AG04449 (cell line): Measurements from ENCODE around the gene TFB2M.
"Not testable (repeated sequence)": the region's sequence is repeated elsewhere in the genome, so short reads cannot be mapped to it uniquely, and the experiment has no call there.

Experiments
- CTCF ChIA-PET: fragments of 350-600 bp; formaldehyde crosslinking; extraction: SDS; loops from one replicate; lab custom pipeline; 2021; ENCODE audit warnings: antibody characterized with exemption; lab: Yijun Ruan, JAX
- POLR2A ChIA-PET: fragments of 400-600, 350-600 bp; formaldehyde crosslinking; extraction: SDS; loops from one replicate; lab custom pipeline; 2020; ENCODE audit warnings: antibody characterized with exemption, inconsistent platforms; lab: Yijun Ruan, JAX
- DNase-seq: peaks from one replicate; pipeline ENCODE4 v3.0.0-alpha.2; 2010; ENCODE audit warnings: low read depth, low spot score
- H3K4me3 ChIP-seq: 2 replicates; pipeline ENCODE4 v1.5.1; 2011; ENCODE audit warnings: low read depth, mild to moderate bottlenecking, control low read depth, low read length
- CTCF ChIP-seq: IDR thresholded peaks from one replicate; pipeline ENCODE4 v1.5.1; 2011; ENCODE audit warnings: mild to moderate bottlenecking, moderate library complexity, low read length, control low read depth, inconsistent platforms; ENCODE audit not compliant: insufficient read depth; ENCODE audit errors: missing control alignments

TFB2M gene

GRCh38 chr1:246564839-246565750 lies 966 bp downstream of the TFB2M start:
- peak overlapping the region; percentile 92 for H3K4me3 ChIP-seq
- TF ChIP-seq CTCF: no peak
- no peak for DNase-seq
- CTCF ChIA-PET: interaction anchor here (1.3 to 2.6 kb wide), 4 partner anchors 60 to 158 kb away, joined by 3 to 8 read pairs (median 5); no protein-coding TSS in a partner anchor
- POLR2A ChIA-PET: interaction anchor here (1.1 to 2.7 kb wide), 3 partner anchors 9 to 67 kb away, joined by 3 to 9 read pairs (median 4); no protein-coding TSS in a partner anchor

- H3K4me3 ChIP-seq, POLR2A ChIA-PET, DNase-seq: not testable (repeated sequence)
- CTCF ChIA-PET: interaction anchor here (0.9 to 2.1 kb wide), 2 partner anchors 63 to 129 kb away, joined by 3 to 5 read pairs; no protein-coding TSS in a partner anchor
Measured at GRCh38 chr1:246560833-246561232, 5.2 kb downstream of the TFB2M start.

GRCh38 chr1:246559310-246559709 lies 6.8 kb downstream of the TFB2M start:
- TF ChIP-seq CTCF: no peak
- H3K4me3 ChIP-seq: no peak overlapping the region
- no peak for DNase-seq
- ChIA-PET POLR2A (no interaction called here), CTCF (interaction anchor here (0.5 to 2.1 kb wide), 2 partner anchors 130 to 1511 kb away, joined by 3 to 5 read pairs; no protein-coding TSS in a partner anchor)

GRCh38 chr1:246558041-246558440 lies 8.0 kb downstream of the TFB2M start:
- TF ChIP-seq CTCF: no peak
- no peak for DNase-seq
- CTCF ChIA-PET: interaction anchor here (1.0 kb wide), 1 partner anchor 21 kb away, joined by 3 read pairs; no protein-coding TSS in a partner anchor
- POLR2A ChIA-PET: no interaction called here
- H3K4me3 ChIP-seq: no peak overlapping the region

GRCh38 chr1:246554201-246554600 lies 11.9 kb downstream of the TFB2M start:
- H3K4me3 ChIP-seq: no peak overlapping the region
- no peak for DNase-seq
- ChIA-PET CTCF (no interaction called here), POLR2A (no interaction called here)
- TF ChIP-seq CTCF: no peak

GRCh38 chr1:246552110-246552509 lies 14.0 kb downstream of the TFB2M start:
- ChIA-PET POLR2A (no interaction called here), CTCF (no interaction called here)
- DNase-seq: no peak
- no peak for TF ChIP-seq CTCF
- no peak overlapping the region for H3K4me3 ChIP-seq
